Activated CD8-positive, alpha-beta memory T cell treated with anti-CD3 and anti-CD28 coated beads for 48 hours (primary cell): ENCODE data around the gene ACBD7.

ENCODE experiments used
- DNase-seq, 3 experiments: peaks; one replicate each; pipeline ENCODE4 v3.0.0-alpha.2; 2020; ENCODE audit warnings: low read depth in 2 of 3, low spot score in 2 of 3

The ACBD7 gene

GRCh38 chr10:15088428-15089261, at the start of gene ACBD7:
Gene ACBD7 (minus strand): TSS chr10:15088776. CDS start chr10:15088728, 48 bp downstream.
- DNase-seq = peak; percentile 58 to 70 (median 63)

GRCh38 chr10:15137636-15138035, 49.1 kb upstream of the ACBD7 start:
- DNase-seq = no peak

GRCh38 chr10:15137036-15137359, 48.4 kb upstream of the ACBD7 start:
- no peak for DNase-seq

- DNase-seq = no peak
Observed at GRCh38 chr10:15136129-15137035, 47.8 kb upstream of the ACBD7 start.

GRCh38 chr10:15131330-15131729, 42.8 kb upstream of the ACBD7 start:
- DNase-seq = no peak

GRCh38 chr10:15124908-15125307, 36.3 kb upstream of the ACBD7 start:
- no peak for DNase-seq

GRCh38 chr10:15124190-15124589, 35.6 kb upstream of the ACBD7 start:
- no peak for DNase-seq

- no peak for DNase-seq
Observed at GRCh38 chr10:15123749-15124184, 35.2 kb upstream of the ACBD7 start.

GRCh38 chr10:15122477-15123030, 34.0 kb upstream of the ACBD7 start:
- DNase-seq = no peak

- no peak for DNase-seq
Observed at GRCh38 chr10:15121707-15122106, 33.1 kb upstream of the ACBD7 start.

- DNase-seq = no peak
Observed at GRCh38 chr10:15120523-15120922, 31.9 kb upstream of the ACBD7 start.

- DNase-seq = no peak
Observed at GRCh38 chr10:15118615-15119014, 30.0 kb upstream of the ACBD7 start.

GRCh38 chr10:15116225-15116624, 27.6 kb upstream of the ACBD7 start:
- DNase-seq = no peak

- no peak for DNase-seq
Observed at GRCh38 chr10:15113766-15114165, 25.2 kb upstream of the ACBD7 start.

GRCh38 chr10:15112657-15113056, 24.1 kb upstream of the ACBD7 start:
- no peak for DNase-seq

GRCh38 chr10:15106352-15107013, 17.9 kb upstream of the ACBD7 start:
- peak in 2 of 3 experiments; percentile 21 to 31 for DNase-seq

GRCh38 chr10:15103513-15103912, 14.9 kb upstream of the ACBD7 start:
- no peak for DNase-seq

GRCh38 chr10:15099886-15100285, 11.3 kb upstream of the ACBD7 start:
- DNase-seq = no peak

- peak; percentile 93 to 97 (median 96) for DNase-seq
Observed at GRCh38 chr10:15097011-15097812, 8.6 kb upstream of the ACBD7 start, which contains the start of gene RPP38. Gene RPP38 (plus strand): TSS chr10:15097355. CDS start chr10:15103315, 5,960 bp downstream.

- no peak for DNase-seq
Observed at GRCh38 chr10:15096661-15097010, 8.1 kb upstream of the ACBD7 start.
